HG03103 (cell line): ENCODE measurements around the gene OPCML.

ENCODE experiments used
- ATAC-seq: cut with Tn5 transposase; IDR thresholded peaks from one replicate; pipeline ENCODE4 v1.9.1; 2021; ENCODE audit warnings: low read depth; ENCODE audit not compliant: unreplicated experiment

OPCML gene

GRCh38 chr11:133011604-133012003 lies 520.7 kb downstream of the OPCML start:
- ATAC-seq = no peak

- no peak for ATAC-seq
These were observed 525.2 kb downstream of the OPCML start for GRCh38 chr11:133007027-133007584.

DNA sequence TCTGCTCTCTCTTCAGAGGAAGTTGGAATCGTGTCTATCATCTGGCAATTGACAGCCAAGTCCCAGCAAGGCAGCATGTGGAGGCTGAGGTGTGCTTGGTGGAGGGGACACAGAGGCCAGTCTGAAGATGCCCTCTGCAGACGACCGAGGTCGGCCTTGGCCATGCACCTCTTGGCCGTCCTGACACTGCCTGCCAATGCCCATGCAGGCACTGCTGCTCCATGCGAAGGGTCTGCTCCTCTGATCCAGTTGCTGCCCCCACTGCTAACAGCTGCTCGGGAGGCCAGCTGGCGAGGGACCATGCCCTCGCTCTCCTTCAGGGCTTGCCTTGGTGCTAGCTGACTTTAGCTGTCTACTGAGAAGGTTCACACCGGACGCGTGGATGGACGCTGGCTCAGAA lies 527.9 kb downstream of the OPCML start:
- ATAC-seq = no peak

DNA sequence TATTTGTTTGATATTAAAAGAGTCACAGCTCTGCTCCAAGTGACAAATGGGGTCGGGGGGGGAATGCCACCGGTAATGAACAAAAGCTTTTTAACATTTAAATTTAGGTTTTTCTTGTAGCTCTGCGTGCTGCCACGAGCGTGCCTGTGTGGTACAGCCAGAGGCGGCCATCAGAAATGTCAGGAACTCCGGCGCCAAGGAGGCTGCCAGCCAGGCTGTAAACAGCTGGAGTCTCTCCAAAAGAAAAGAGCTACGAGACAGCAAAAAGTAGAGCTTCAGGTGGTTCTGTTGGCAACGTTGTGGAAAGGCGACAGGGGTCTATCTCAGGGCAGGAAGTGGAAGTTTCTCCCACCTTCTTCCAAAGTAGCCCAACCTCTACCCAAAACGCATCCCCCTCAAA lies 532.8 kb downstream of the OPCML start:
- ATAC-seq = no peak

DNA sequence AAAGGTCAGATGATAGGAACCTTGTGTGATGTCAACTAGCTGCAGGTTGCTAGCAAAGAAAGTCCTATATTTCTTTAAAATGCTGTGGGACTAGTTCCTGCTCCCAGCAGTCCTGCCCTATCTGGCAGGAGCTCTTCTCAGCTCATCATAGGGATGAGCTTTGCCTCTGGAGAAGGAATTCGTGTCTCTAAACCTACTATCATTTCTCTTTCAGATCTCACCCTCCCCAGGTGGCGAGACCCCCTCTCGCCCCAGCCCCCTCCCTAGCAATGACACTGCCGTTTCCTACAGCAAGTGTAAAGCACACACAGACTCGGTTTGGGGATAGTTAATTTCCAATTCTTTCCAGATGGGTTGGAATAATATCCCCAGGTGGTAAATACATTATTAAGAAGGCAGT lies 533.3 kb downstream of the OPCML start:
- no peak for ATAC-seq

- ATAC-seq = no peak
These were observed 534.9 kb downstream of the OPCML start for GRCh38 chr11:132997396-132997795.

GRCh38 chr11:132994966-132995365 lies 537.3 kb downstream of the OPCML start:
- no peak for ATAC-seq

DNA sequence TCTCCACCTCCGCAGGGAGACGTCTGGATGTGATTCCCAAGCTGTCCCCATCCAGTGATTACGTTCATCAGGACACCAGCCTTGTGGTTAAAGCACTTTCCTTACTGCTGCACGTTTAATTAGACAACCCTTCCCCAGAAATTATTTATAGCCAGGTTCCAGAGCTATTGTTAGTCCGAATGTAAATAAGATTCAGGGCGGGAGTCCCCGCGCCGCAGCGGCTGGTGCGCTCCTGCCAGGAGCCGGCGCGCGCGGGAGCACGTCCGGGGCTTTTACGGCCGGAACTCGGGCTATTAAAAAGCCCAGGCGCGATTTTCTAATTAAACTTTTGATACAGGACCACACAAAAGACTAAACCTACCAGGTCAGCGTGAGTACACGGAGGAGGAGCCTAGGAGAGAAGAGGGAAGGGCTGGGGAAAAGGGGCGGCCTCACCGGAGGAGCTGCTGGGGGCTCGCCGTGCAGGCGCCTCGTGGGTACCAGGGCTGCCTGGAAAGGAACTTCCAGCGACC lies 538.3 kb downstream of the OPCML start:
- ATAC-seq = no peak

GRCh38 chr11:132992838-132993631 lies 539.3 kb downstream of the OPCML start:
- ATAC-seq = no peak

- ATAC-seq = no peak
These were observed 543.9 kb downstream of the OPCML start for GRCh38 chr11:132988411-132988810.

DNA sequence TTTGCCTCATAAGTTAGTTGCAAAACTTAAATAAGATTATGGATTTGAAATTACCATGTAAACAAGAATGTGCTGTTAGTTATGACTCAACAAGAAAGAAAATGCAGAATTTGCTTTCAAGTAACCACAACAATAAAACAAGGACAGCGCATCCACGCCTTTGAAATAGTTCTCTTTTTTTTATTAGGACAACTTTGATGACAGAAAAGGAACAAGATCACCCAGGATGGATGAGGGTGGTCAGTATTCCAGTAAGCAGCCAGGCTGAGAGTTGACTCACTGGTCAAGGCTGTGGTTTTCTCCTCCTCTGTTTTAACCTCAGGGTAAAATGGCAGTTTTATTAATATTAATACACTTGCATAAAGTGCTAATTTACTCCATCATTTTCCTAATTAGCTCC lies 544.4 kb downstream of the OPCML start:
- no peak for ATAC-seq

DNA sequence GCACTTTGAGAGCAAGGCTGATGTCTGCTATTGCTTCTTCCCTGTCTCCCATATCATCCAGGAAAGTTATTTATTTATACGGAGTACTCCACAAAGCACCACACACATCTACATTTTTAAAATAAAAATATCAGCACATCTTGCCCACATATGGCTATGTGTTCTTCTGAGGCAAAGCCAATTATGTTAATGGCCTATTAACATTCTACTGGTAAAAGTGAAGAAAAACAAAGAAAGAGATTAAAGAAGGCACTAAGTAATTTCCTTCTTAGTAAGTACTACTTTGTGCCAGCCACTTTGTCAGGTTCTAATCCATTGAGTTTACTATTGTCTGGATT lies 548.7 kb downstream of the OPCML start:
- ATAC-seq = no peak

DNA sequence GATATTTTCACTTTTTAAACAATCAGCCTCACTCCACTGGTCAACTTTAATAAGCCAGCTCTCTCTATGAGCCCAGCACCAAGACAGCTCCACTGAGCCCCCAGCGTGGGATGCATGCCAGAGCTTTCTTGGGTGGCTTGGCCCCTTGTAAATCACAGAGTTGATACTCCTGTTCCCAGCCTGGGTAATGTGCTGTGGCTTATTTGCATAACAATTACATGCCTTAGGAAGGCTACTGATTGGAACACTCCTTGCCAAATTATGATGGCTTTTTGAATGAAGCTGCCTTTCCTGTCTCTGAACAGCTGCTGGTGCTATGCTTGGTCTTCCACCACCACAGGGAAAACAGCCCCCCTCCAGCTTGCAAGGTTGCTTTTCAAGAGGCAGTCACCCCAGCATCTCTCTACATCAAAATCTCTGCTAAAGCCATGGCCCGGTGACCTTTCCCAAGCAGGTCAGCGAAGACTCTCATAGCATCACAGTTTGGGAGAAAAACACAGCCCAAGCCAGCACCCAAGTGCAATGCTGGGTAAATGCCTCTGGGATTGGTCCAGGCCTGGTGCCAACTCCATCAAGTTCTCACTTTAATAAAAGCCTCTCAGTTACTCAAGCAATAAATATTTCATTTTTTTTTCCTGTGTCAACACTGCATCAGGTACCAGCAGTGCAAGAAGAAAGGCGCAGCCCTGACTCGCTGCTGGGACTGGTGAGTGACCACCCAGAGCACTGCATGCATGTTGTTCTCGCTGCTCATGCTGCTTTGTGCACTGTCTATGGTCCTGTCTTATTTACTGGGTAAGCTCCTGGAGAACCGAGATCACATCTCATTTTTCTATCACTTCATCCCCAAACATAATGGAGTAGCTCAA lies 549.3 kb downstream of the OPCML start:
- ATAC-seq = no peak

DNA sequence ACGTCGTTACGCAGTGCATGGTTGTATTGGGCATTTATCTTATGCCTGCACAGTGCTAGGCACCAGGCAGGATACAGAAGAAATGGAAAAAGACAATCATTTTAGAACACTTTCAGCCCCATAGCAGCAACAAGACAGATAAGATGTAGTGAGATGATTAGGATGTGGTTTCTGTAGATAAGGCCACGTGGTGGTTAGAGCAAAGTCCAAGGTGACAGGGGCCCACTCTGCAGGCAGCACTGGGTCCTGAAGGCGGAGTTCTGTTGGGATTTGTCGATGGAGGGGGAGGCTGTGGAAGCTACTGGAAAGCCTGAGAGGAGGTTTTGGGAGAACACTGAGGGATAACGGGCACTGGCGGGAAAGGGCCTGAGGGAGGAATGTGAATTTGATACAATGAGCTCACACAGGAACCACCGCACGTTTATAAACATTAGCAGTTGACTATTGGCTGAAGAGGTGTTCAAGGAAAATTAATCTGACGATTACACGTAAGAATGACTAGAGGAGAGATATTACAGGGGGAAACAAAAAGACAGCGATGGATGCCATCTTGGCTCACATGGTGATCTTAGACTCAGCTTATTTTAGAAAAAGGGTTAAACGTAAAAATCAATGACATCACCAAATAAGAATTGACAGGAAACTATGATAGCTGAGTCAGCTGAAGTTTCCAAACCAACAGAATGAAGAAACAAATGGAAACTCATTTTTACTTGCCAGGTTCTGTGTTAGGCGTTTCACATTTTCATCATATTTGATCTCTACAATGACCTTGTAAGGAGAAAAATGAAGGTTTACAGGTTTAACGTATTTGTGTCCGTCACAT lies 551.0 kb downstream of the OPCML start:
- ATAC-seq = no peak

DNA sequence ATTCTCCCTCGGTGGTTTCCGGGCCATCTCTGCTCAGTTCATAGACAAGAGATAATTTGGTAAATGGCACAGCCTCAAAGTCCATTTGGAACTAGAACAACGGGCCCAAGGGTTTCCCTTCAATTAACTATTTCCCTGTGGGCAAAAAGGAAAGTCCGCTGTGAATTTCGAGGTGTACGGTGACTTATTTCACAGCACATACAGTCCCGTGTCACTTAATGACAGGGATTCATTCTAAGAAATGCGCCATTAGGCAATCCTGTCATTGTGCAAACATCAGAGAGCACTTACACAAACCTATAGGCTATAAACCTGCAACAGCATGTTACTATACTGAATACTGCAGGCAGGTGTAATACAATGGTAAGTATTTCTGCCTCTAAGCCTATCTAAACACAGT lies 551.6 kb downstream of the OPCML start:
- no peak for ATAC-seq

DNA sequence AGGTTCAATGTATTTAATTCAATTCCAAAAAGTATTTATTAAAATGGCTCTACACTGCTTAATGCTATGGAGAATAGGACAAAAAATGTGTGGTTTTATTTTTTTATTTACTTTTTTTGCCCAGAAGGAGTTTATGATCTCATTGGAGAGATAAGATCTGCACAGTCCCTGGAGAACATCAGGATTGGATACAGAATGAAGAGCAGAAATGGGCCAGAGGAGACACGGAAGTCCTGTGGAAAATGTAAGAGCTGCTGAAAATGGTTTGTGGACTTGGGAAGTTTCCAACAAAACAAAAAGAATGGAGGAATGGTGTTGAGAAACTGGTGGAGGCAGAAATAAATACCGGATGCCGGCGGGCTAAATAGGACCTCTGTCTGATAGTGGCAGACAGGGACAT lies 554.6 kb downstream of the OPCML start:
- ATAC-seq = no peak

DNA sequence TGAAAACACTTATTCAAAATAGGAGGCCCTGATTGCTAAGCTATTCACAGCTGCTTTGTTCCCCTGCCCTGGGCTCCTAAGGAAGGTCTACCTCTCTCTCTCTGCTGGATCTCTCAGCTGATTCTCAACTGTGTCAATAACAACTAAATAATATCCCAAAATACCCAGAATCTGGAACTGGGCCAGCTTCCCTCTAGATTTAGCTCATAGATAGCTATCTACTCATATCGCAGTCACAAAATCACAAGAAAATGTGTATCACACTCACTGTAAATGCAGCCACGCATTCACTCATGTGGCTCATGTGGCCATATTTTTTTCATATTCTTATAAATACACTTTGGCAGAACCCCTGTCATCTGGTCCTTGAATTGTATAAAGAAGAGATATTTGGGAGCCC lies 555.1 kb downstream of the OPCML start:
- ATAC-seq = no peak

- ATAC-seq = no peak
These were observed 556.2 kb downstream of the OPCML start for GRCh38 chr11:132976115-132976514.

GRCh38 chr11:132973686-132974085 lies 558.6 kb downstream of the OPCML start:
- ATAC-seq = no peak

DNA sequence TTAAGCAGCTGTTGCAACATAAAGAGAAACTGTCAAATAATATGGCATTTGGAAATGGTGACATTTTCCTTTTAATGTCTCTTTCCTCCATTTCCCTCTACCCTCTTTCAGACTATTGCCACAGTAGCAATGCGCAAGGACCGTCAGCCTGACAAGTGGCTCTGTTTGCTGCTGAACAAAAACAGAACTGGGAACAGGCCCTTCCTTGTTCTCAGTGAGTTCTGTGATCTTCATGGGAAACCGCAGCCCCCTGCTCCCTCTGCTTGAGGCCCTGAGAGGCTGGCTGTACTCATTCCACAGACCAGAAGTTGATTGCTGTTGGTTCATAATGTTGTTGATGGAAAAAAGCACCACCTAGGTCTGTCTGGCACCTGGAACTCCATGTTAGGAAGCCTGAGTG lies 559.7 kb downstream of the OPCML start:
- ATAC-seq = no peak

DNA sequence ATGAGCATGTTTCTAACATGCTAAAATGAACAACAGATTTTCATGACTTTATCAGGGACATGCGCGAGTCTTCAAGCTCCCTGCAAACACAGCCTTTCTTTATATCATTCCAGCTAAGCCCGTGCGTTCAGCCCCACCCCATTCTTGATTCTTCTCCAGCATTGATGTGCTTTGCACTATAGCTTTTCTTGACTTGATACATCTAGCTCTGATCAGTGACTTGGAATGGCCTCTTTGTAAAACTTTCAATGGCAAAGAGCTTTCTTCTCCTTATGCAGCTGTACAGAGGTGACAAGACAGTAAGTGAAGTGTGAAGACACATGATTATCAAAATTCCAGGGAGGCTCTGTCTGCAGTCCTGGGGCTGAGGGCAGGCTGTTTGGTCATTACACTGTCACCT lies 561.0 kb downstream of the OPCML start:
- ATAC-seq = no peak
